ENCODE measurements around the gene HMGCS1. TPM values are rescaled to one million over a fixed set of nuclear protein-coding genes. Genes with fewer than 3 reads are reported as not detected.
"Not testable (repeated sequence)": the region's sequence is repeated elsewhere in the genome, so short reads cannot be mapped to it uniquely, and the experiment has no call there.

HMGCS1 gene
- total and polyA plus RNA-seq, 8 donors: 11.4 to 33.1 (median 19.4) TPM

DNA sequence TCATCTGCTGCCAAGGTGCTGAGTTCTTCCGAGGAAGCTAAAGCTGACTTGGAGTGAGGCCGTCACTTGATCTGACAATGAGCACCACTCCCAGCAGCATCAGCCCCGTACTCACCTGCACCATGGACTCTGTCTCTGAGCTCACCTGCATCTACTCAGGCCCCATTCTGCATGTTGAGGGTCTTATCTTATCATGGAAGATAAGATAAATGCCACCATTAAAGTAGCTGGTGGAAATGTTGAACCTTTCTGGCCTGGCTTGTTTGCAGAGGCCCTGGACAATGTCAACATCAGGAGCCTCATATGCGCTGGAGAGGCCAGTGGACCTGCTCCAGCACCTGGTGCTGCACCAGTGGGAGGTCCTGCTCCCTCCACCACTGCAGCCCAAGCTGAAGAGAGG is 35.0 kb upstream of the HMGCS1 start:
- no peaks in the 10 kb centered on the region for H3K4me1 ChIP-seq
- intact Hi-C loops (cut with DNase I): no loop called here
- no peaks in the 10 kb centered on the region for H3K27me3 ChIP-seq
- no peaks in the 10 kb centered on the region for H3K36me3 ChIP-seq
- 37 to 39% methylated on average over 4 of the region's 4 CpGs for WGBS, 2 donors
- no peak overlapping the region for H3K4me3 ChIP-seq
- no peak for DNase-seq
- TF ChIP-seq, protein P1, sequence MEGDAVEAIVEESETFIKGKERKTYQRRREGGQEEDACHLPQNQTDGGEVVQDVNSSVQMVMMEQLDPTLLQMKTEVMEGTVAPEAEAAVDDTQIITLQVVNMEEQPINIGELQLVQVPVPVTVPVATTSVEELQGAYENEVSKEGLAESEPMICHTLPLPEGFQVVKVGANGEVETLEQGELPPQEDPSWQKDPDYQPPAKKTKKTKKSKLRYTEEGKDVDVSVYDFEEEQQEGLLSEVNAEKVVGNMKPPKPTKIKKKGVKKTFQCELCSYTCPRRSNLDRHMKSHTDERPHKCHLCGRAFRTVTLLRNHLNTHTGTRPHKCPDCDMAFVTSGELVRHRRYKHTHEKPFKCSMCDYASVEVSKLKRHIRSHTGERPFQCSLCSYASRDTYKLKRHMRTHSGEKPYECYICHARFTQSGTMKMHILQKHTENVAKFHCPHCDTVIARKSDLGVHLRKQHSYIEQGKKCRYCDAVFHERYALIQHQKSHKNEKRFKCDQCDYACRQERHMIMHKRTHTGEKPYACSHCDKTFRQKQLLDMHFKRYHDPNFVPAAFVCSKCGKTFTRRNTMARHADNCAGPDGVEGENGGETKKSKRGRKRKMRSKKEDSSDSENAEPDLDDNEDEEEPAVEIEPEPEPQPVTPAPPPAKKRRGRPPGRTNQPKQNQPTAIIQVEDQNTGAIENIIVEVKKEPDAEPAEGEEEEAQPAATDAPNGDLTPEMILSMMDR (IDR thresholded peaks at IDR 0.05): no peak
- ATAC-seq: no peak
- no peak overlapping the region for H3K27ac ChIP-seq
- no peaks in the 10 kb centered on the region for H3K9me3 ChIP-seq
- no peak for FAIRE-seq

DNA sequence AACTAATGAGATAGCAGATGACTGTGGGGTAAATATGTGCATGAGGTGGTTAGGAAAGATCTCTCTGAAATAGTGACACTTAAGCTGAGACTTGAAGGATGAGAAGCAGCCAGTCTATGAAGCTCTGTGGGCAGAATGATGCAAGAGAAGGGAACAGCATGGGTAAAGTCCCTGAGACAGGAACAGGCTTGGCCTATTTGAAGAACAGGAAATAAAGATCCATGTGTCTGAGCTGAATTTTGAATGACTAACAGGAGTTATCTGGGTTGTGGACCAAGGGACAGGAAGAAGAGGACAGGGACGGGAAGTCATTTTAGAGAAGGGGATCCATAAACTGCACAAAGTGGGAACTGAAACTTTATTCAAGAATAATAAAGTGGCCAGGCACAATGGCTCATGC is 25.6 kb upstream of the HMGCS1 start:
- Histone ChIP-seq H3K36me3 (no peaks in the 10 kb centered on the region), H3K9me3 (no peaks in the 10 kb centered on the region), H3K27me3 (no peaks in the 10 kb centered on the region), H3K4me1 (no peaks in the 10 kb centered on the region), H3K4me3 (no peak overlapping the region), H3K27ac (no peak overlapping the region)
- WGBS, 2 donors: 76 to 89% methylated on average over 1 of the region's 1 CpG
- intact Hi-C loops (cut with DNase I): no loop called here
- FAIRE-seq (no peak), DNase-seq (no peak), ATAC-seq (no peak)
- TF ChIP-seq, protein P1 (IDR thresholded peaks at IDR 0.05): no peak

DNA sequence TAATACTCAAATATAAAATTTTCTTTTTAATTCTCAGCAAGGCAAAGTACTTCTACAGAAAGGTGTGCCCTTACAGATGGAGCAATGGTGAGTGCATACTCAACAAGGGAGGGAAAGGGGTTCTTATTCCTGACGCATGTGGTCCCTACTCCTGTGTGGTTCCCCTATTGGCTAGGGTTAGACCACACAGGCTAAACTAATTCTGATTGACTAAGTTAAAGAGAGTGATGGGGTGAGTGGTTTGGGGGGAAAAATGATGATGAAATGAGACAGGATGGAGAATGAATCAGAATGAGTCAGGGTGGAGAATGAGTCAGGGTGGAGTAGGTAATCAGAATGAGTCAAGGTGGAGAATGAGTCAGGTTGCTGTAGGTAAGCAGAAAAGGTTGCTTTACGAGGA is 22.9 kb upstream of the HMGCS1 start:
- no peak for FAIRE-seq

DNA sequence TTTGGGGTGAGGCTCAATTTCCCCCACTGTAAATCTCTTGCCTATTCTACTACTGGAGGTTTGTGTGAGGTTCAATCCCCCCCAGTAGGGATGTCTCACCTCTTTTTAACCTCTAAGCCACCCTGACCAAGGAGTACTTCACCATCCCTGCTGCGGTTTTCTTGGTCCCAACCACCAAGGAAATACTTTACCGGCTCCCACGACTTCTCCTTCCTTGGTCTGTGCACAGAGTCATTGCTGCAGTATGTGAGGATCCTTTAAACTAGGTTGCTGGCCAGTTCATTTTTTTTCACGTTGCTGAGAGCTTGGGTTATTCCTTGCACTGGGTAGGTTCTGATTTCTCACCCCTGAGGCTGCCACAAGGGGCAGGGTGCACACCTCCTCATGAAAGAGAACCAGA is 22.5 kb upstream of the HMGCS1 start:
- WGBS, 2 donors: 59 to 68% methylated on average over 4 of the region's 4 CpGs
- FAIRE-seq (no peak), DNase-seq (no peak), ATAC-seq (no peak)
- Histone ChIP-seq H3K4me1 (no peaks in the 10 kb centered on the region), H3K4me3 (no peak overlapping the region), H3K27me3 (no peaks in the 10 kb centered on the region), H3K27ac (no peak overlapping the region), H3K9me3 (no peaks in the 10 kb centered on the region), H3K36me3 (no peaks in the 10 kb centered on the region)
- intact Hi-C loops (cut with DNase I): no loop called here
- TF ChIP-seq, protein P1 (IDR thresholded peaks at IDR 0.05): no peak

More for the DNA sequence above, 22.9 kb upstream of the HMGCS1 start:
- TF ChIP-seq, protein P1 (IDR thresholded peaks at IDR 0.05): no peak
- no peaks in the 10 kb centered on the region for H3K9me3 ChIP-seq
- no peaks in the 10 kb centered on the region for H3K27me3 ChIP-seq
- no peaks in the 10 kb centered on the region for H3K4me1 ChIP-seq
- no peak overlapping the region for H3K27ac ChIP-seq
- DNase-seq (no peak), ATAC-seq (no peak)
- H3K36me3 ChIP-seq: no peaks in the 10 kb centered on the region
- intact Hi-C loops (cut with DNase I): no loop called here
- WGBS, 2 donors: 68 to 85% methylated on average over 2 of the region's 2 CpGs
- no peak overlapping the region for H3K4me3 ChIP-seq

DNA sequence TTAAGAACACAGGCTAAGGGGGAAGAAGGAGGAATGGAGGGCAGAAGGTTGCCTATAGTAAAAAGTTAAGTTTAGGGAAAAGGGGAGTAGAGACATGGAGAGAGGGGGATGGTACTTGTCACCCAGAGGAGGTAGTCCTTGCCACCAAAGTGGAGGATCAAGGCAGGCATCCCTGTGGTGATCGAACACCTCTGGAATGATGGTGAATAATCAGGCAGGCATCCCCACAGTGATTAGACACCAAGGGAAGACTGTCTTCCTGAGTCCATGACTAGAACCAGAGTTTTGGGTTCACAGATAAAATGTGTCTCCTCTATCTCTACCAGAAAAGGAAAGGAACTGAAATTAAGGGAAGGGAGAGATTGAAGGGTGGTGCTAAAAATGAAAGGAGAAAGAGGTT is 19.2 kb upstream of the HMGCS1 start:
- FAIRE-seq (no peak), DNase-seq (no peak), ATAC-seq (no peak)
- intact Hi-C loops (cut with DNase I): no loop called here
- H3K4me3 ChIP-seq: no peak overlapping the region
- WGBS, 2 donors: 56 to 62% methylated on average over 1 of the region's 1 CpG
- TF ChIP-seq, protein P1 (IDR thresholded peaks at IDR 0.05): no peak
- no peaks in the 10 kb centered on the region for H3K9me3 ChIP-seq
- no peaks in the 10 kb centered on the region for H3K27me3 ChIP-seq
- no peak overlapping the region for H3K27ac ChIP-seq
- H3K4me1 ChIP-seq: no peaks in the 10 kb centered on the region
- H3K36me3 ChIP-seq: no peaks in the 10 kb centered on the region

DNA sequence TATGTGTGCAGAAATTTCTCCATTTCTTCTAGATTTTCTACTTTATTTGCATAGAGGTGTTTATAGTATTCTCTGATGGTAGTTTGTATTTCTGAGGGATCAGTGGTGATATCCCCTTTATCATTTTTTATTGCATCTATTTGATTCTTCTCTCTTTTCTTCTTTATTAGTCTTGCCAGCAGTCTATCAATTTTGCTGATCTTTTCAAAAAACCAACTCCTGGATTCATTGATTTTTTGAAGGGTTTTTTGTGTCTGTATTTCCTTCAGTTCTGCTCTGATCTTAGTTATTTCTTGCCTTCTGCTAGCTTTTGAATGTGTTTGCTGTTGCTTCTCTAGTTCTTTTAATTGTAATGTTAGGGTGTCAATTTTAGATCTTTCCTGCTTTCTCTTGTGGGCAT is 12.4 kb upstream of the HMGCS1 start:
- H3K27me3 ChIP-seq; H3K27ac ChIP-seq; H3K4me1 ChIP-seq; FAIRE-seq; H3K9me3 ChIP-seq; intact Hi-C loops (cut with DNase I); ATAC-seq; DNase-seq; H3K4me3 ChIP-seq; H3K36me3 ChIP-seq: not testable (repeated sequence)

DNA sequence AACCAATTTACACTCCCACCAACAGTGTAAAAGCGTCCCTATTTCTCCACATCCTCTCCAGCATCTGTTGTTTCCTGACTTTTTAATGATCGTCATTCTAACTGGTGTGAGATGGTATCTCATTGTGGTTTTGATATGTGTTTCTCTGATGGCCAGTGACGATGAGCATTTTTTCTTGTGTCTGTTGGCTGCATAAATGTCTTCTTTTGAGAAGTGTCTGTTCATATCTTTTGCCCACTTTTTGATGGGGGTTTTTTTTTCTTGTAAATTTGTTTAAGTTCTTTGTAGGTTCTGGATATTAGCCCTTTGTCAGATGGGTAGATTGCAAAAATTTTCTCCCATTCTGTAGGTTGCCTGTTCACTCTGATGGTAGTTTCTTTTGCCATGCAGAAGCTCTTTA is 10.3 kb upstream of the HMGCS1 start:
- H3K9me3 ChIP-seq; H3K4me3 ChIP-seq; H3K27me3 ChIP-seq; intact Hi-C loops (cut with DNase I); FAIRE-seq; H3K4me1 ChIP-seq; DNase-seq; ATAC-seq; H3K36me3 ChIP-seq; H3K27ac ChIP-seq: not testable (repeated sequence)
- 62 to 66% methylated on average over 3 of the region's 3 CpGs for WGBS, 2 donors
